Liver (tissue), 9 donors: Measurements from ENCODE around the gene OR4Q2. TPM values are rescaled to one million over a fixed set of nuclear protein-coding genes. Genes with fewer than 3 reads are reported as not detected.

Experiments used
- DNase-seq: peaks from one replicate; pipeline ENCODE4 v3.0.0-alpha.2; 2017; ENCODE audit warnings: low spot score
- H3K27ac ChIP-seq, 2 donors: one replicate each; pipeline ENCODE4 v1.7.0; 2013; ENCODE audit warnings: inconsistent platforms in 2 of 2, low read length in 2 of 2, control low read depth in 1 of 2, low read depth in 1 of 2, mild to moderate bottlenecking in 1 of 2
- H3K27me3 ChIP-seq, 4 donors: one replicate each; pipeline versions ENCODE4 v1.6.1 to v1.7.0; 2013; ENCODE audit warnings: low read length in 3 of 4, inconsistent platforms in 1 of 4, mild to moderate bottlenecking in 1 of 4, moderate library complexity in 1 of 4; ENCODE audit not compliant: control insufficient read depth in 4 of 4, insufficient read depth in 4 of 4
- H3K36me3 ChIP-seq, 4 donors: one replicate each; pipeline versions ENCODE4 v1.6.1 to v1.7.0; 2013; ENCODE audit warnings: low read length in 3 of 4, mild to moderate bottlenecking in 3 of 4, low read depth in 1 of 4, moderate library complexity in 1 of 4; ENCODE audit not compliant: control insufficient read depth in 4 of 4, insufficient read depth in 3 of 4
- H3K4me1 ChIP-seq, 4 donors: one replicate each; pipeline versions ENCODE4 v1.6.1 to v1.7.0; 2013; ENCODE audit warnings: low read length in 3 of 4, mild to moderate bottlenecking in 3 of 4, moderate library complexity in 1 of 4; ENCODE audit not compliant: control insufficient read depth in 4 of 4, insufficient read depth in 4 of 4
- H3K4me3 ChIP-seq, 3 donors: one replicate each; pipeline versions ENCODE4 v1.6.1 to v1.7.0; 2013; ENCODE audit warnings: low read length in 3 of 3, control low read depth in 1 of 3, low read depth in 1 of 3, mild to moderate bottlenecking in 1 of 3
- H3K9ac ChIP-seq, 2 donors: one replicate each; pipeline ENCODE4 v1.7.0; 2013; ENCODE audit warnings: low read length in 2 of 2, mild to moderate bottlenecking in 2 of 2, moderate library complexity in 2 of 2, control low read depth in 1 of 2, low read depth in 1 of 2
- H3K9me3 ChIP-seq, 4 donors: one replicate each; pipeline versions ENCODE4 v1.6.1 to v1.7.0; 2013; ENCODE audit warnings: low read length in 3 of 4; ENCODE audit not compliant: control insufficient read depth in 4 of 4
- FOXA1 ChIP-seq: IDR thresholded peaks from 2 replicates; pipeline ENCODE4 v1.6.1; 2016; ENCODE audit warnings: antibody characterized with exemption
- FOXA2 ChIP-seq: IDR thresholded peaks from 2 replicates; pipeline ENCODE4 v1.6.1; 2016; ENCODE audit warnings: antibody characterized with exemption
- GABPA ChIP-seq, 2 donors: IDR thresholded peaks in 1 of 2; conservative IDR thresholded peaks in 1 of 2; 2 replicates each; pipeline ENCODE4 v1.6.1; 2016; ENCODE audit warnings: antibody characterized with exemption in 2 of 2, mild to moderate bottlenecking in 1 of 2, moderate library complexity in 1 of 2
- HNF4A ChIP-seq, 2 donors: conservative IDR thresholded peaks; 2 replicates each; pipeline ENCODE4 v1.6.1; 2016; ENCODE audit warnings: antibody characterized with exemption in 2 of 2, mild to moderate bottlenecking in 2 of 2
- HNF4G ChIP-seq: IDR thresholded peaks from 2 replicates; pipeline ENCODE4 v1.6.1; 2016; ENCODE audit warnings: antibody characterized with exemption
- JUND ChIP-seq, 2 donors: IDR thresholded peaks; 2 replicates each; pipeline ENCODE4 v1.6.1; 2016; ENCODE audit warnings: antibody characterized with exemption in 2 of 2
- NR2F2 ChIP-seq: IDR thresholded peaks from 2 replicates; pipeline ENCODE4 v1.6.1; 2016; ENCODE audit warnings: antibody characterized with exemption
- RAD21 ChIP-seq, 2 donors: IDR thresholded peaks; 2 replicates each; pipeline ENCODE4 v1.6.1; 2016; ENCODE audit warnings: antibody characterized with exemption in 2 of 2, mild to moderate bottlenecking in 2 of 2
- RXRA ChIP-seq, 2 donors: IDR thresholded peaks; 2 replicates each; pipeline ENCODE4 v1.6.1; 2017 to 2018; ENCODE audit warnings: antibody characterized with exemption in 2 of 2, mild to moderate bottlenecking in 1 of 2
- SP1 ChIP-seq: IDR thresholded peaks from 2 replicates; pipeline ENCODE4 v1.6.1; 2018; ENCODE audit warnings: antibody characterized with exemption, mild to moderate bottlenecking
- TAF1 ChIP-seq: conservative IDR thresholded peaks from 2 replicates; pipeline ENCODE4 v1.6.1; 2016; ENCODE audit warnings: antibody characterized with exemption, mild to moderate bottlenecking
- YY1 ChIP-seq: IDR thresholded peaks from 2 replicates; pipeline ENCODE4 v1.6.1; 2016; ENCODE audit warnings: antibody characterized with exemption, mild to moderate bottlenecking
- WGBS: extraction: QIAGEN DNeasy Blood & Tissue Kit; methylation state at CpG from one replicate; pipeline ENCODE4 v1.1.7; 2013; 5-methylcytosine and 5-hydroxymethylcytosine counted together
- polyA plus RNA-seq, 2 donors: library from polyadenylated mRNA; stranded (reverse) in 1 of 2; unstranded in 1 of 2; fragments of 200-250 nt in 1 of 2; fragments of >200 nt in 1 of 2; fragmentation: Nextera tagmentation in 1 of 2; extraction: Ambion mirVana in 1 of 2; gene quantifications; one replicate each; pipeline versions ENCODE4 v1.2.1 to v1.2.3, GENCODE V29; 2013 to 2015
- total RNA-seq, 2 donors: library from RNA; depleted of rRNA; stranded (reverse); fragments of >200 nt; gene quantifications; one replicate each; pipeline ENCODE4 v1.2.3, GENCODE V29; 2014
- TF ChIP-seq, protein P1 (sequence below): IDR thresholded peaks from 2 replicates; pipeline ENCODE4 v1.6.1; 2016; ENCODE audit warnings: antibody characterized with exemption
- TF ChIP-seq, protein P2 (sequence below): IDR thresholded peaks from 2 replicates; pipeline ENCODE4 v1.6.1; 2016; ENCODE audit warnings: antibody characterized with exemption, mild to moderate bottlenecking
- TF ChIP-seq, protein P3 (sequence below): fragments of 150-350 bp; IDR thresholded peaks from 2 replicates; pipeline ENCODE4 v1.5.1; 2017; ENCODE audit warnings: improper control_type of control experiment, low read depth, low read length; ENCODE audit not compliant: missing input control
- TF ChIP-seq, protein P4 (sequence below): IDR thresholded peaks from 2 replicates; pipeline ENCODE4 v1.6.1; 2016; ENCODE audit warnings: antibody characterized with exemption
- donor health status: healthy.
- donor health status: healthy.
- donor health status: healthy.
- donor health status: healthy.
- donor health status: healthy.

OR4Q2 gene
- total and polyA plus RNA-seq, 4 donors, result not detected

DNA sequence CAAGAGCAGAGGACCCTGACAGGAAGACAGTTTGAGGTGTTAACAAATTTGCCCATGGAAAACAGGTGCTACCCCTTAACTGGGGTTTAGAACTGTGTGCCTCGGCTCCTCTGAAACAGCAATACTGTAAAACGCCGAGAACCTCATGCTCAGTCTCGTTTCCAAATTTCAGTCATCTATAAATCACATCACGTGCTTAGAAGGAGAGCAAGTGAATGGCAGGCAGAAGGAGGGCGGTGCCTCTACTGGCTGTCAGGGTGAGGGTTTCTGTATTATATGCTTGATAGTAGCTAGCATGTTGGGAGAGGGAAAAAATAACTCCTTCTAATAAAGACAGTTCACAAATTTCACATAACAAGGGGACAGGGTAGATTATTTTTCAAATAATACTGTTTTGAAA, 29.1 kb downstream of the OR4Q2 start:
- Histone ChIP-seq H3K4me1 (no peaks in the 10 kb centered on the region), H3K27me3 (no peaks in the 10 kb centered on the region), H3K9ac (no peak overlapping the region), H3K4me3 (no peak overlapping the region), H3K36me3 (no peaks in the 10 kb centered on the region), H3K9me3 (no peaks in the 10 kb centered on the region), H3K27ac (no peak overlapping the region)
- TF ChIP-seq, protein P1, sequence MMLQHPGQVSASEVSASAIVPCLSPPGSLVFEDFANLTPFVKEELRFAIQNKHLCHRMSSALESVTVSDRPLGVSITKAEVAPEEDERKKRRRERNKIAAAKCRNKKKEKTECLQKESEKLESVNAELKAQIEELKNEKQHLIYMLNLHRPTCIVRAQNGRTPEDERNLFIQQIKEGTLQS, result no peak
- TF ChIP-seq NR2F2 (no peak), TAF1 (no peak)
- WGBS, result 68% methylated on average over 6 of the region's 6 CpGs
- no peak for DNase-seq

DNA sequence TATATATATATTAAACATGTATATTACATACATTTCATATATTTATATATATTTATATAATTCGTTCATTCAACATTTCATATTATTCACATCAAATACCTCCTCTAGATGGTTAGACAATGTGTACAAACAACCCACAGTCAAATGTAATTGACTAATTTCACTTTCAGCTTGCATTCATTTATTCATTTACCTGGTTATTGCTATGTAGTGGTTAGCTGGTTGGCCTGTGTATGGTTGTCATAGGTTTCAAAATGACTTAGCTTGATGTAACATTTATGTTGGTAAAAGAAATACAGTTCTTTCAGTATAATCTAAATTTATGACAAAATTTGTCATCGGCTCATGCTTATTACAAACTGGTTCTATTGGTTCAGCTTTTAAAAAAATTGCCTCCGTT, 33.5 kb downstream of the OR4Q2 start:
- no peak for DNase-seq
- 63% methylated on average over 3 of the region's 3 CpGs for WGBS
- Histone ChIP-seq H3K27me3 (no peaks in the 10 kb centered on the region), H3K27ac (no peak overlapping the region), H3K9ac (no peak overlapping the region), H3K9me3 (no peaks in the 10 kb centered on the region), H3K4me1 (no peaks in the 10 kb centered on the region), H3K36me3 (no peaks in the 10 kb centered on the region), H3K4me3 (no peak overlapping the region)
- no peak for TF ChIP-seq TAF1
- no peak for TF ChIP-seq GABPA (IDR thresholded peaks at IDR 0.05 in 1 of 2, conservative IDR thresholded peaks at IDR 0.05 in 1 of 2)
- TF ChIP-seq, protein P2, sequence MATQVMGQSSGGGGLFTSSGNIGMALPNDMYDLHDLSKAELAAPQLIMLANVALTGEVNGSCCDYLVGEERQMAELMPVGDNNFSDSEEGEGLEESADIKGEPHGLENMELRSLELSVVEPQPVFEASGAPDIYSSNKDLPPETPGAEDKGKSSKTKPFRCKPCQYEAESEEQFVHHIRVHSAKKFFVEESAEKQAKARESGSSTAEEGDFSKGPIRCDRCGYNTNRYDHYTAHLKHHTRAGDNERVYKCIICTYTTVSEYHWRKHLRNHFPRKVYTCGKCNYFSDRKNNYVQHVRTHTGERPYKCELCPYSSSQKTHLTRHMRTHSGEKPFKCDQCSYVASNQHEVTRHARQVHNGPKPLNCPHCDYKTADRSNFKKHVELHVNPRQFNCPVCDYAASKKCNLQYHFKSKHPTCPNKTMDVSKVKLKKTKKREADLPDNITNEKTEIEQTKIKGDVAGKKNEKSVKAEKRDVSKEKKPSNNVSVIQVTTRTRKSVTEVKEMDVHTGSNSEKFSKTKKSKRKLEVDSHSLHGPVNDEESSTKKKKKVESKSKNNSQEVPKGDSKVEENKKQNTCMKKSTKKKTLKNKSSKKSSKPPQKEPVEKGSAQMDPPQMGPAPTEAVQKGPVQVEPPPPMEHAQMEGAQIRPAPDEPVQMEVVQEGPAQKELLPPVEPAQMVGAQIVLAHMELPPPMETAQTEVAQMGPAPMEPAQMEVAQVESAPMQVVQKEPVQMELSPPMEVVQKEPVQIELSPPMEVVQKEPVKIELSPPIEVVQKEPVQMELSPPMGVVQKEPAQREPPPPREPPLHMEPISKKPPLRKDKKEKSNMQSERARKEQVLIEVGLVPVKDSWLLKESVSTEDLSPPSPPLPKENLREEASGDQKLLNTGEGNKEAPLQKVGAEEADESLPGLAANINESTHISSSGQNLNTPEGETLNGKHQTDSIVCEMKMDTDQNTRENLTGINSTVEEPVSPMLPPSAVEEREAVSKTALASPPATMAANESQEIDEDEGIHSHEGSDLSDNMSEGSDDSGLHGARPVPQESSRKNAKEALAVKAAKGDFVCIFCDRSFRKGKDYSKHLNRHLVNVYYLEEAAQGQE, result no peak
- TF ChIP-seq, protein P1, result no peak
- TF ChIP-seq YY1, result no peak
- no peak for TF ChIP-seq RXRA (IDR thresholded peaks at IDR 0.05)
- TF ChIP-seq HNF4G, result no peak
- no peak for TF ChIP-seq SP1
- no peak for TF ChIP-seq HNF4A (conservative IDR thresholded peaks at IDR 0.05)
- TF ChIP-seq, protein P3, sequence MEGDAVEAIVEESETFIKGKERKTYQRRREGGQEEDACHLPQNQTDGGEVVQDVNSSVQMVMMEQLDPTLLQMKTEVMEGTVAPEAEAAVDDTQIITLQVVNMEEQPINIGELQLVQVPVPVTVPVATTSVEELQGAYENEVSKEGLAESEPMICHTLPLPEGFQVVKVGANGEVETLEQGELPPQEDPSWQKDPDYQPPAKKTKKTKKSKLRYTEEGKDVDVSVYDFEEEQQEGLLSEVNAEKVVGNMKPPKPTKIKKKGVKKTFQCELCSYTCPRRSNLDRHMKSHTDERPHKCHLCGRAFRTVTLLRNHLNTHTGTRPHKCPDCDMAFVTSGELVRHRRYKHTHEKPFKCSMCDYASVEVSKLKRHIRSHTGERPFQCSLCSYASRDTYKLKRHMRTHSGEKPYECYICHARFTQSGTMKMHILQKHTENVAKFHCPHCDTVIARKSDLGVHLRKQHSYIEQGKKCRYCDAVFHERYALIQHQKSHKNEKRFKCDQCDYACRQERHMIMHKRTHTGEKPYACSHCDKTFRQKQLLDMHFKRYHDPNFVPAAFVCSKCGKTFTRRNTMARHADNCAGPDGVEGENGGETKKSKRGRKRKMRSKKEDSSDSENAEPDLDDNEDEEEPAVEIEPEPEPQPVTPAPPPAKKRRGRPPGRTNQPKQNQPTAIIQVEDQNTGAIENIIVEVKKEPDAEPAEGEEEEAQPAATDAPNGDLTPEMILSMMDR, result no peak
- TF ChIP-seq, protein P4, sequence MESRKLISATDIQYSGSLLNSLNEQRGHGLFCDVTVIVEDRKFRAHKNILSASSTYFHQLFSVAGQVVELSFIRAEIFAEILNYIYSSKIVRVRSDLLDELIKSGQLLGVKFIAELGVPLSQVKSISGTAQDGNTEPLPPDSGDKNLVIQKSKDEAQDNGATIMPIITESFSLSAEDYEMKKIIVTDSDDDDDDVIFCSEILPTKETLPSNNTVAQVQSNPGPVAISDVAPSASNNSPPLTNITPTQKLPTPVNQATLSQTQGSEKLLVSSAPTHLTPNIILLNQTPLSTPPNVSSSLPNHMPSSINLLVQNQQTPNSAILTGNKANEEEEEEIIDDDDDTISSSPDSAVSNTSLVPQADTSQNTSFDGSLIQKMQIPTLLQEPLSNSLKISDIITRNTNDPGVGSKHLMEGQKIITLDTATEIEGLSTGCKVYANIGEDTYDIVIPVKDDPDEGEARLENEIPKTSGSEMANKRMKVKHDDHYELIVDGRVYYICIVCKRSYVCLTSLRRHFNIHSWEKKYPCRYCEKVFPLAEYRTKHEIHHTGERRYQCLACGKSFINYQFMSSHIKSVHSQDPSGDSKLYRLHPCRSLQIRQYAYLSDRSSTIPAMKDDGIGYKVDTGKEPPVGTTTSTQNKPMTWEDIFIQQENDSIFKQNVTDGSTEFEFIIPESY, result no peak
- no peak for TF ChIP-seq NR2F2
- no peak for TF ChIP-seq JUND (IDR thresholded peaks at IDR 0.05)
- no peak for TF ChIP-seq RAD21 (IDR thresholded peaks at IDR 0.05)
- TF ChIP-seq FOXA2, result no peak
- TF ChIP-seq FOXA1, result no peak
